ENCODE results near the gene POM121L12.

Gene POM121L12

DNA sequence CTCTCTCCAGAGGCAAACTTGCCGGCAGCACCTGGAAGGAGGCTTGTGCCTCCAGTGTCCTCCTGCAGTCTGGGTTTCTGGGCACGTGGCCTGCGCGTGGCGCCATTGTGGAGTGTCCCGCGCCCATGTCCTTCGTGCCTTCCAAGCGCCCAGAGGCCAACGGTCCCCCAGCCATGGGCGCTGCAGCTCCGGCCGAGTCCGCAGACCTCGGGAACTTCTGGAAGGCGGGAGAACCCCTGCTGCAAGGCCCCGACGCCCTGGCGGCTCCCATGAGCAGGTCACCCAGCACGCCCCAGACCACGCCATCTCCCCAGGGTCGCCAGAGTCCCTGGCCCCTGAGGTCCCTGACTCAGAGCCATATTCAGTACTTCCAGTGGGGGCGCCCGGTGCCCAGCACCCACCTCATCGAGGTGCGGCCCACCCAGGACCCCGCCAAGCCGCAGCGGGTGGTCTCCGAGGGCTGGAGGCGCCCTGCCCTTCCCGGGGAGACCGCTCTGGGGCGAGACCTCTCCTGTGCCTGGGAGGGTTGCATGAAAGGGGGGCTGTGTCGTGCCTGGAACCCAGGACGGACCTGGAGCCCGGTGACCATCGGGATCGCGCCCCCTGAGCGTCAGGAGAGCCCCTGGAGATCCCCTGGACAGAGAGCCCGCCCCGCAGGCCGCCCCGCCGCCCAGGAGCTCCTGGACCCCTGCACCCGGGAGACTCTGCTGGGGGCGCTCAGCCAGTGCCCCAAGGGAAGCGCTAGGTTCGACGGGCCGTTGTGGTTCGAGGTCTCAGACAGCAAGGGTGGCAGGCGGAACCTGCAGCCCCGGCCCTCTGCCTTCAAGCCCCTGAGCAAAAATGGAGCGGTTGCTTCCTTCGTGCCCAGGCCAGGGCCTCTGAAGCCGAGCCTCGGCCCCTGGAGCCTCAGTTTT, at the start of gene POM121L12:
TSS of gene POM121L12 (plus strand) at position 135 of the 914 bp plus-strand sequence. CDS start at position 174, 39 bp downstream.
- DNase-seq: no peak

DNA sequence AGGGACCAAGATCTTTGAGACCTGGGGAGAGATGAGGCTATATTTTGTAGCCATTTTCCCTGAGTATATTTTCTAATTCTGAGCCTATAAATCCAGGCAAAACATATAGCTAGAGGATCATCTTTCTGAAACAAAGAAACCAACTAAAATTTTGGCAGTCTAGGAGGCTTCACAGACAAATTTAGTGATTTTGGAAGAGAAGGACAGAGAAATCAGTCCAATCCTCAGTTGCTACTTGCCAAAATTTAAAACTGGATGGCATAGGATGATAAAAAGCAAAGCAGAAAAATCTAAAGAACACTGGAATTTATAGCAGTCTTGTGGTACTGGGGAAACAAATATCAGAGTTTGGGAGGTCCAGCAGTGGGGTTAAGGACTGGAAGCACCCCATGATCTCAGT, 43.4 kb upstream of the POM121L12 start:
- DNase-seq: no peak

DNA sequence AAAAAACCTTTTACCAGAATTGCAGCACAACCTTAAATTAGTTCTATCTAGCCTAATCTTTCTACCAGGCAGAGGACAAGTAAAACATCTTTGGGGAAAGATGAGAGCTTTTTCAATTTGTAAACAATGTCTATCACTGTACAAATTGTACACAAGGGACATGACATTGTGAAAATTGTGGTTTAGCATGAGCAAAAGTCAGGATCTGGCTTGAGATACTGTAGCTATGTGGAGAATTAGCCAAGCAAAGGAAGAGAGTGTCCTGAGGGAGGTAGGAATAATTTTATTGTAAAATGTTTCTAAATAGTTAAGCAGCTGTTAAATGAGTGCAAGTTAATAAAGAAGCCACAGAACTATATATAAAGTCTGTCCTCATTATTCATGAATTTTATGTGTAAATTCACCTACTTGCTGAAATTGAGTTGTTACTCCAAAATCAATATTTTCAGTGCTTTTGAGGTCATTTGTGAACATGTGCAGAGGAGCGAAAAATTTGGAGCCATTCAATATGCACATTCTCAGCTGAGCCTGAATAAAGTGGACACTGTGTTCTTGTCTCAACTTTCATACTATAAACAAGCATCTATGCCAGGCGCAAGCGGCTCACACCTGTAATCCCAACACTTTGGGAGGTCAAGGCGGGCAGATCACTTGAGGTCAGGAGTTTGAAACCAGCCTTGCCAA, 42.8 kb upstream of the POM121L12 start:
- no peak for DNase-seq

DNA sequence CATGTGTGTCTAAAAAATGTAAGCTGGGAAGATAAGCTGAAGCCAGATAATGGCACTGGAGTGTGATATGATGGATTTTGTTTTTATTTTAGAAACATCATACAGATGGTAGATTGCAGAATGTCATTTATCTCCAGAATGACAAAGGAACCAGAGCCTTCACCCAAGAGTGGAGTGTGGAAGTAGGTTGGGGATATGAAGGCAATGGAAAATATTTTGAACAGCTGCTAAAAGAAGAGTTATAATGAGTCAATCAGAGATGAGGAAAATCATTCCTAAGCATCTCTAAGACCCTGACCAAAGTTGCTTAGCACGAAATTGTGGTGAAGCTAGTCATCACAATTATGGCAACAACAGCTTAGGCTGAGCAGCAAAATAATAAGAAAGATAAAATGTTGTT, 39.8 kb upstream of the POM121L12 start:
- DNase-seq: no peak

DNA sequence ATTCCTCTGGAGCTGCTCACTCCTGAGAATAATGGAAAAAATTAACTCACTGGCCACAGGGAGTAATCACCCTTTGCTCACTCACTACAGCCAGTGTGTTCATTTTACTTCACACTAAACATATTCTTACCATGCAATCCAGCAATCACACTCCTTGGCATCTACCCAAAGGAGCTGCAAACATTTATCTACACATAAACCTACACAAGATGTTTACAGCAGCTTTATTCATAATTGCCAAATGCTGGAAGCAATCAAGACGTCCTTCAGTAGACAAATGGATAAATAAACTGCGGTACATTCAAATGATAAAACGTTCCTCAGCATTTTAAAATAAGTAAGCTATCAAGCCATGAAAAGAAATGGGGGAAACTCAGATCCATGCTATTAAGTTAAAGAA, 34.2 kb upstream of the POM121L12 start:
- DNase-seq: no peak

DNA sequence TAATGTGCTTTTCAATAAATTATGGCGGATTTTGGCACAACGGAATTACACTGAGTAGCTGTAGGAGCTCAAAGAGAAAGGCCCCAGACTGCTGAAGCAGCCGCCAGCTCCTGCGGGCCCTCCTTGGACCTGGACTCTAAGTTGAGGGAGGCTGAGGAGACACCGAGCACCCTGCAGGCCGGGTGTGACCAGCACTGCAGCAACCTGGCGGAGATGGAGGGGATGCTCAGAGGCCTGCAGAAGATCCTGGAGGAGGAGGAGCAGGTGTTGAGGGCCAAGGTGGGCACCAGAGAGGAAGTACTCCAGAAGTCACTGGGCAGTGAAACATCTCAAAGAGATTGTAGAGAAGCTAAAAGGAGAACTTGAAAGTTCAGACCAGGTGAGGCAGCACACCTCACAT, 33.0 kb upstream of the POM121L12 start:
- no peak for DNase-seq

DNA sequence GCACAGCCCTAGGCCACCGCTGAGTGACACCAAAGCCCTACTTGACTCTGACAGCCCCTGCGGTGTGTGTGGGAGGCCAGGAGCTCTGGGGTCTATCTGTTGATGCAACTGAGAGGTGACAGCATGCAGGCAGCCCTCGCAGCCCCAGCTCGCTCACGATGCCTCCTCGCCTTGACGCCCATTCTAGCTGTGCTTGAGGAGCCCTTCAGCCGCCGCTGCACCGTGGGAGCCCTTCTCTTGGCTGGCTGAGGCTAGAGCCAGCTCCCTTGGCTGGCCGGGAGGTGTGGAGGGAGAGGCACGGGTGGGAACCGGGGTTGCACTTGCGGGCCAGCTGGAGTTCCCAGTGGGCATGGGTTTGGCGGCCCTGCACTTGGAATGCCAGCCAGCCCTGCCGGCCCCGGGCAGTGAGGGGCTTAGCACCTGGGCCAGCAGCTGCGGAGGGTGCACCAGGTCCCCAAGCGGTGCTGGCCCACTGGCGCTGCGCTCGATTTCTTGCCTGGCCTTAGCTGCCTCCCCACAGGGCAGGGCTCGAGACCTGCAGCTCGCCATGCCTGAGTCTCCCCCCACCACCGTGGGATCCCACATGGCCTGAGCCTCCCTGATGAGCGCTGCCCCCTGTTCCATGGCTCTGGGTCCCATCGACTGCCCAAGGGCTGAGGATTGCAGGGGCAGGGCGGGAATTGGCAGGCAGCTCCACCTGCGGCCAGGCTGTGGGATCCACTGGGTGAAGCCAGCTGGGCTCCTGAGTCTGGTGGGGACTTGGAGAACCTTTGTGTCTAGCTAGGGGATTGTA, 31.6 kb upstream of the POM121L12 start:
- DNase-seq: no peak

DNA sequence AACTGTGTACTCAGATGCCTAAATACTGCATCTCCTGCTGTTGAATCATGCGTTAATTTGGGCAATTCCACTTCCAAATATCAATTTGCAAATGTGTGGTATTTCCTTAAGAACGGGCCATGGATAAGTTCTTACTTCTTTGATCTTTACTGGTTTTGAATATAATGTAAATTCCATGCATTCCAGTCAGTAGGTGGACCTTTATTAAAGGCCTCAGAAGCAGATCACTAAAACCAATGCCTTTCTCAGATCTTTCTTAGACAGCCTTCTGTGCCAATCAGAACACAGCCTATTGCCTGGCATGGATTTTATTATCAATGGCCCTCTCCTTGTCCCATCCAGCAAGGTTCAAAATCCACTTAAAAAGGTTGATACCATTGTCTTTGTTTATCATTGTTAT, 21.5 kb upstream of the POM121L12 start:
- no peak for DNase-seq

DNA sequence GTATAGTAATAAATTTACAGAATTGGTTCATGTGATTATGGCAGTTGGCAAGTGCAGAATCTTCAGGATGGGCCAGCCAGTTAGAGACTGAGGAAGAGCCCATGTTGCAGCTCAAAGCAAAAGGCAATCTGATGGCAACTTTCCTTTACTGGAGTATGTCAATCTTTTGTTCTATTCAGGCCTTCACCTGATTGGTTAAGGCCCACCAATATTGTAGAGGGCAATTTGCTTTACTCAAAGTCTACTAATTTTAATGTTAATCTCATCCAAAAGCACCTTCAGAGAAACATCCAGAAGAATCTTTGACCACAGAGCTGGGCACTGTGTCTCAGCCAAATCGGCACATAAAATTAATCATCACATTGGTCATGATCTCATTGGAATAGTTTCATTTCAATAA, 20.0 kb upstream of the POM121L12 start:
- DNase-seq: no peak

DNA sequence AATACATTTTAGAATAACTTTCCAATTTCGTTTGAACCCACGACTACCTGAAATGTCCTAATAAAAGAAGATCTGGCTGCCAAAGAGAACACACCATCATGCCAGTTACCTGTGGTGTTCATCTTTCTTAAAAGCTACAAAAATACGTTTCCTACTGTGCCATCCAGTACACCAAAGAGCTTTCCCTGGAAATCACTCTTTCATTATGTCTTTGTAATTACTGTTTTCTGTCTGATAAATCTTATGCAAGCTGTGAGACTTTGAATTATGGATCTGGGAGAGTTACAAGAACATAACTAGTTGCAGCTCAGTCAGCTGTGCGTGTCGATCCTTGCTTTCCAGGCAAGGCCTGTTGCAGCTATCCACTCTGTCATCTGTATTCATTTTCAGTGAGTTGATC, 12.5 kb upstream of the POM121L12 start:
- no peak for DNase-seq

DNA sequence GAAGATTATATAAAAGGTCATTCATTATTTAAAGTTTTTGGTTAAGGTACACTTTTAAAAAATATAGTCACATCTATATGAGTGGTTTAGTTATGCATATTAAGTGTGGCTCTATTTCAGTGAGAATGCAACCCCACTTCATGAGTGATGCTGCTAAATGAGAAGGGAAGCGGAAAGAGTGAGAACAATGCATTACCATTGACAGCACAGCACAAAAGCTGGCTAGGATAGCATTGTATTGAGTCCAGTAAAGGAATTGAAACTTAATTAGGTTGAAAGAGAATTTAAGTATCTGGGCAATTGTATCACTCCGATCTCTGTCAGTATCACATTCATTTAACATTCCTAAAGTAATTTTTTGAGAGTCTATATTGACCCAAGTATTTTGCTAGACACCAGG, 13.2 kb downstream of the POM121L12 start:
- DNase-seq: no peak

DNA sequence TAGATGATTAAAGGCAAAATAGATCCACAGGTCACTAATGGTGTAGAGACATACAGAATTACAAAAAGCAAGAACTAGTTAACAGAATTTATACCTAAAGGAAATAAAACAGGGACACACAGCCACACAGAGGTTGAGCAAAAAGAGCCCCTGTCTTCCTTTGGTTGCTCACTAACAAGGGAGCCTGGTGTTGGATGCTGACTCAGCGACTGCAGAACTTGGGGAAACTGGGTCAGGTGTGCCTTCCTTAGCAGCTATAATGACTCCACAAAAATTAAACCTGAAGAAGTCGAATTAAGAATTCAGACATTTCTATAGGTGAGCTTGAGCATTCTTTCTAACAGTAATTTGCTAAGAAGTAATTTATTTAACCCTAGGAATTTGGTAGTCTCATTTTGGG, 15.0 kb downstream of the POM121L12 start:
- DNase-seq: no peak

DNA sequence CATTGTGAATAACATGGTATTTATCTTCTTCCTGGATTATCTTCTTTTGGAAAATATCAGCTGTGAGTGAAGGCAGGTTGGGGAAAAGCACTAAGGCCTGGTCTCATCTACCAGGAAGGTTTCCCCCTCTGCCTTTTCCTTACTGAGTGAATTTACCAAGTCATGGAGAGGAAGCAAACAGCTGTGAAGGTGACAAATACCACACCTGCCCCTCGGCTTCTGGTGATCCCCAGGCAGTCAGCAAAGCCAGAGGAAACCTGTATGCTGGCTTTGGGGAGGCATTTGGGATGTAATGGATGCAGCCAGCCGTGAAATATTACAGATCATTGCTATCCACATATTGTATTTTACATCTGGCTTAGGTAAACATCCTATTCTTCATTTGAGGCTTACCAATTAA, 24.2 kb downstream of the POM121L12 start:
- DNase-seq: no peak

DNA sequence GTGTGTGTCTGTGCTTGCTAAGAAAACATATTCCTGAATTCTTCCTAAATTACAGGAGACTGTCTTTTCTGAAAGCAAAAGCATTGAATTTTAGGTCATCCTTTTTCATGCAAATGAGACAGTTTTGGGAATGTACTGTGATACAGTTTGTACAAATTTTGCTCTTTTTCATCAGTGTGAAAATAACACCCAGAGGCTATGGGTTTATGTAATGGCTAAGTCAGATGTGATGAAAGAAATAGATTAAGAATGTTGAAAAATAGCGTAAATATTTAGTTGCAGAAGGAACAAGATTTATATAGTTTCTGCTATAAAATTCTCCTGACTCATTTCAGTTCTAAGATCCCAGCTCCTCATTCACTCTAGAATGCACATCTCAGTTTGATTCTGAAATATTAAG, 24.6 kb downstream of the POM121L12 start:
- no peak for DNase-seq

DNA sequence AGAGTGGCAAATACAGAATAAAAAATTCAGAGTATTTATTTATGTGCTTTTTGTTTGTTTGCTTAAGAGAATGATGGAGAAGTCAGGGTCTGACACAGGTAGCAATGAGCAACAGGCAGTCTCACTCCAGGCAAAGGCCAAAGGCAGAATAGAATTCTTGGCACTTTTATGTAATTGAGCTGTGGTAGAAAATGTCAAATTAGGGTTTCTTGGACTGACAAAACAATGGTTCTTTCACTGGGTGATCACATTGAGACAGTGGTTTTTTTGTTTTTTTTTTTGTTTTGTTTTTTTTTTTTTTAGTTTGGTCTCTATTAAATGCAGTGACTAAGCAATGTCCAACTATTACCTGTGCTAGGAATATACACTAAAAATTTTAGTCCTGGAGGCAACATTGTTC, 27.4 kb downstream of the POM121L12 start:
- no peak for DNase-seq

DNA sequence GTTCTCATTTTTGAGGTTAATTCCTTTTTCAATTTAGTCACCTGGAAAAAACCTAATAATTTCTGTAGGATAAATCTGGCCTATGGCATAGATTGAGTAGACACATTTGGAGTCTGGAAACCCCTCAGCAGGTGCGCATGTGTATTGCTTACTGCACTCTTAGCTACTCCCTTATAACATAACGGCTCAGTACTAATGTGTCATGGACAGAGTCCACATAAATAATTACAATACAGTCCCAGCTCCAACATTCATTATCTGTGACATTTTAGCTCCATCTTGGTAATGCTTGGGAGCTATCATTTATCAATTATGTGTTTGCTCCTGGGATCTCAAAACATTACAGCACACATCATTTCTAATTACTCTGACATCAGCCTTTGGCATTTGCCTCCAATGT, 33.2 kb downstream of the POM121L12 start:
- DNase-seq: no peak

DNA sequence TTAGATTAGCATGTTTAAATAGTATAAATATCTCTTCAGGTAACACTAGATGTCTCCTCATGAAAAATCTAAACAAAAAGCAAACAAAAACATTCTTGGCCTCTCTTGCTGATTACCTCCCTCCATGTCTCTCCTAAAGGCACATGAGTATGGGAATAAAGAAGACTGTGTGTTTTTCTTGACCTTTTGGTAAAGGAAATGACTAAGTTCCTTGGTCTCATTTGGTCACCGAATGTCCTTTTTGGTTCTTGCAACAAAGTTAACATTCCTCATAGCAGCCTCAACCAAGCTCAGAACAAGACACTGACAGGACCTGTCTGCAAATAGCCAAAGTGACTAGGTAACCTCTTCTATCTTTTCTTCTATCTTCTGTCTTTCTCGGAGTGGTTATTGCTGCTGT, 35.5 kb downstream of the POM121L12 start:
- no peak for DNase-seq
